ENCODE data around the gene IFIT3.
"Not testable (repeated sequence)": the region's sequence is repeated elsewhere in the genome, so short reads cannot be mapped to it uniquely, and the experiment has no call there.

Gene IFIT3

DNA sequence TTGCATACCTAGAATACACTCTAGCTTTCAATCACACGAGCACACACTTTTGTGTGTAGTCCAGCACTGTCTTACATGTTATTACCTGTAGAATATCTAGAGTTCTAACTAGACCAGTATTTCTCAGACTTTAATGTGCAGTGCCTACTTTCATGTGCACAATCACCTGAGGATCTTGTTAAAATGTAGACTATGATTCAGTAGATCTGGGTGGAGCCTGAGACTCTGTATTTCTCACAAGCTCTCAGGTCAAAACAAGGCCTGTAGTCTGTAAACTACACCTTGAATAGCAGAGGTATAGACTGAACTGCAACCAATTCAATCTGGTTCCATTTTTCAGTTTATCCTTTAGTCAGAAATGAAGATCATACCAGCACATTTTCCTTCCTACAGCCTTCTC lies 14.8 kb upstream of the IFIT3 start (continued):
- TF ChIP-seq ZNF596 (tag by site-specific recombination; IDR thresholded peaks at IDR 0.05) (no peak), ZBTB26 (tag by site-specific recombination; optimal IDR thresholded peaks at IDR 0.05) (no peak), ZSCAN5A (tag by site-specific recombination; IDR thresholded peaks at IDR 0.05) (no peak), ZNF169 (tag by site-specific recombination; IDR thresholded peaks at IDR 0.05) (no peak), KLF17 (tag by site-specific recombination; IDR thresholded peaks at IDR 0.05) (no peak)

DNA sequence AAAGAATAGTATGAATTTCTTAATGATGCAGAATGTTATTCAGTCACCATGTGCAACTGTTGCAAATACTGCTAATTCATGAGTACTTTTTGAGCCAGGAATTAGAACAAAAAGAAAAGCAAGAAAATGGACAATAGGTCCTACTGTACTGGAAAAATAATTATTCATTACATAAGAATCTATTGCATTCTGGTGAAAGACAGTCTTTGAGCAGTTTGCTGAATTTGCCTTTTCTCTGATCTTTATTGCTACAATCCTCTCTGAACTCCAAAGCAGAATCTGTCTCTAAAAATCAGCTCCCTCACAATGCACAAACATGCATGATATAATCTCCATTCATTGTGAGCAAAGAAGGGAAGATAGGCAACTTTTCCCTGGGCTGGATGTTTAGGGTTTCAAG lies 13.1 kb upstream of the IFIT3 start:
- ChIA-PET POLR2A (no interaction called here), CTCF (no interaction called here)
- H3K4me1 ChIP-seq (ENCODE audit: control insufficient read depth, insufficient read depth, low read length): no peaks in the 10 kb centered on the region
- no peaks in the 10 kb centered on the region for H3K36me3 ChIP-seq (ENCODE audit: control insufficient read depth in 2 of 2, insufficient read depth in 1 of 2, low read length in 2 of 2)
- TF ChIP-seq ZNF155 (tag by site-specific recombination; IDR thresholded peaks at IDR 0.05) (no peak), ZNF433 (tag by site-specific recombination; IDR thresholded peaks at IDR 0.05; ENCODE audit: low read depth) (no peak), BCL11A (tag by site-specific recombination; IDR thresholded peaks at IDR 0.05; ENCODE audit: low read depth) (no peak), ZNF658 (tag by site-specific recombination; IDR thresholded peaks at IDR 0.05) (no peak), KLF1 (tag by site-specific recombination; IDR thresholded peaks at IDR 0.05) (no peak), ZNF221 (tag by site-specific recombination; IDR thresholded peaks at IDR 0.05; ENCODE audit: borderline replicate concordance) (no peak), REST (tag by site-specific recombination; IDR thresholded peaks at IDR 0.05) (no peak), ZNF26 (tag by site-specific recombination; IDR thresholded peaks at IDR 0.05) (no peak), ZNF391 (tag by site-specific recombination; IDR thresholded peaks at IDR 0.05; ENCODE audit: borderline replicate concordance, low read depth) (no peak), EGR2 (tag by site-specific recombination; IDR thresholded peaks at IDR 0.05; ENCODE audit: low read depth) (no peak), ZNF239 (tag by site-specific recombination; IDR thresholded peaks at IDR 0.05) (no peak), ZNF366 (tag by site-specific recombination; conservative IDR thresholded peaks at IDR 0.05) (no peak), ZNF362 (tag by site-specific recombination; IDR thresholded peaks at IDR 0.05) (no peak)
- TF ChIP-seq, protein P1, sequence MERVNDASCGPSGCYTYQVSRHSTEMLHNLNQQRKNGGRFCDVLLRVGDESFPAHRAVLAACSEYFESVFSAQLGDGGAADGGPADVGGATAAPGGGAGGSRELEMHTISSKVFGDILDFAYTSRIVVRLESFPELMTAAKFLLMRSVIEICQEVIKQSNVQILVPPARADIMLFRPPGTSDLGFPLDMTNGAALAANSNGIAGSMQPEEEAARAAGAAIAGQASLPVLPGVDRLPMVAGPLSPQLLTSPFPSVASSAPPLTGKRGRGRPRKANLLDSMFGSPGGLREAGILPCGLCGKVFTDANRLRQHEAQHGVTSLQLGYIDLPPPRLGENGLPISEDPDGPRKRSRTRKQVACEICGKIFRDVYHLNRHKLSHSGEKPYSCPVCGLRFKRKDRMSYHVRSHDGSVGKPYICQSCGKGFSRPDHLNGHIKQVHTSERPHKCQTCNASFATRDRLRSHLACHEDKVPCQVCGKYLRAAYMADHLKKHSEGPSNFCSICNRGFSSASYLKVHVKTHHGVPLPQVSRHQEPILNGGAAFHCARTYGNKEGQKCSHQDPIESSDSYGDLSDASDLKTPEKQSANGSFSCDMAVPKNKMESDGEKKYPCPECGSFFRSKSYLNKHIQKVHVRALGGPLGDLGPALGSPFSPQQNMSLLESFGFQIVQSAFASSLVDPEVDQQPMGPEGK (tag by site-specific recombination; IDR thresholded peaks at IDR 0.05): no peak
- no peaks in the 10 kb centered on the region for H3K9me3 ChIP-seq (ENCODE audit: control insufficient read depth, insufficient read depth, low read depth, low read length)
- H3K4me3 ChIP-seq (ENCODE audit: low read depth, low read length): no peak overlapping the region
- H3K27ac ChIP-seq (ENCODE audit: extremely low read depth, low read depth, low read length): no peak overlapping the region

- CTCF ChIA-PET; H3K27ac ChIP-seq (ENCODE audit: extremely low read depth, low read depth, low read length); H3K9me3 ChIP-seq (ENCODE audit: control insufficient read depth, insufficient read depth, low read depth, low read length); H3K4me1 ChIP-seq (ENCODE audit: control insufficient read depth, insufficient read depth, low read length); H3K4me3 ChIP-seq (ENCODE audit: low read depth, low read length); POLR2A ChIA-PET; H3K36me3 ChIP-seq (ENCODE audit: control insufficient read depth in 2 of 2, insufficient read depth in 1 of 2, low read length in 2 of 2): not testable (repeated sequence)
Measured at GRCh38 chr10:89318047-89318446, 9.8 kb upstream of the IFIT3 start.

DNA sequence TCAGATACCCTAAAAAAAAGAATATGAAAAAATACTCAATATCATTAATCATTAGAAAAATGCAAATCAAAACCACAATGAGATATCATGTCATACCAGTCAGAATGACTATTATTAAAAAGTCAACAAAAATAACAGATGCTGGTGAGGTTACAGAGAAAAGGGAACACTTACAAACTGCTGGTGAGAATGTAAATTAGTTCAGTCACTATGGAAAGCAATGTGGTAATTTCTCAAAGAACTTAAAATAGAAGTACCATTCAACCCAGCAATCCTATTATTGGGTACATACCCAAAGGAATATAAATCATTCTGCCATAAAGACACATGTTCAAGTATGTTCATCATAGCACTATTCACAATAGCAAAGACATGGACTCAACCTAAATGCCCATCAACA lies 2.7 kb upstream of the IFIT3 start:
- H3K36me3 ChIP-seq (ENCODE audit: control insufficient read depth in 2 of 2, insufficient read depth in 1 of 2, low read length in 2 of 2); H3K27ac ChIP-seq (ENCODE audit: extremely low read depth, low read depth, low read length); H3K4me1 ChIP-seq (ENCODE audit: control insufficient read depth, insufficient read depth, low read length); POLR2A ChIA-PET; CTCF ChIA-PET; H3K4me3 ChIP-seq (ENCODE audit: low read depth, low read length); H3K9me3 ChIP-seq (ENCODE audit: control insufficient read depth, insufficient read depth, low read depth, low read length): not testable (repeated sequence)
